WTC11 (cell line): ENCODE results near the gene SOX18. TPM values are rescaled to one million over a fixed set of nuclear protein-coding genes. Genes with fewer than 3 reads are reported as not detected.
"Not testable (repeated sequence)": the region's sequence is repeated elsewhere in the genome, so short reads cannot be mapped to it uniquely, and the experiment has no call there.

Experiments used
- ATAC-seq: fragments of 200-7000 bp; cut with Tn5 transposase; 2 replicates; pipeline ENCODE4 v1.10.0; 2021; ENCODE audit warnings: mild to moderate bottlenecking, moderate library complexity
- CTCF ChIA-PET: fragments of 300-600 bp; sonication (Branson Sonifier 250); formaldehyde crosslinking; loops from one replicate; lab custom pipeline; 2021; ENCODE audit warnings: antibody characterized with exemption; lab: Charles Lee
- POLR2A ChIA-PET: fragments of 350-600 bp; sonication (Branson Sonifier 250); formaldehyde crosslinking; loops from one replicate; lab custom pipeline; 2021; ENCODE audit warnings: antibody characterized with exemption; lab: Charles Lee
- DNase-seq: peaks from one replicate; pipeline ENCODE4 v3.0.0; 2021; ENCODE audit warnings: low spot score
- H3K27ac Mint-ChIP-seq: 2 replicates; pipeline ENCODE4 v1.8.0; 2021; ENCODE audit warnings: mixed read lengths
- H3K27me3 Mint-ChIP-seq: 2 replicates; pipeline ENCODE4 v1.8.0; 2021; ENCODE audit warnings: low read depth, mild to moderate bottlenecking, moderate library complexity, mixed read lengths
- H3K36me3 Mint-ChIP-seq: 2 replicates; pipeline ENCODE4 v1.8.0; 2021; ENCODE audit warnings: mixed read lengths
- H3K4me1 Mint-ChIP-seq: 2 replicates; pipeline ENCODE4 v1.8.0; 2022; ENCODE audit warnings: mixed read lengths
- H3K4me3 Mint-ChIP-seq: 2 replicates; pipeline ENCODE4 v1.8.0; 2021; ENCODE audit warnings: mild to moderate bottlenecking, moderate library complexity, mixed read lengths
- H3K9me3 Mint-ChIP-seq: 2 replicates; pipeline ENCODE4 v1.8.0; 2021; ENCODE audit warnings: mixed read lengths
- ATF1 ChIP-seq: sonication (generic); formaldehyde crosslinking; IDR thresholded peaks from 2 replicates; pipeline ENCODE4 v1.8.1; 2023; ENCODE audit warnings: mild to moderate bottlenecking, moderate library complexity, missing genetic modification reagents
- FOXK1 ChIP-seq: sonication (generic); formaldehyde crosslinking; IDR thresholded peaks from 2 replicates; pipeline ENCODE4 v1.8.0; 2022; ENCODE audit warnings: mild to moderate bottlenecking, moderate library complexity, missing genetic modification reagents
- GABPB1 ChIP-seq: sonication (generic); formaldehyde crosslinking; IDR thresholded peaks from 2 replicates; pipeline ENCODE4 v1.8.1; 2023; ENCODE audit warnings: mild to moderate bottlenecking, missing genetic modification reagents
- IRF2 ChIP-seq: sonication (generic); formaldehyde crosslinking; IDR thresholded peaks from 2 replicates; pipeline ENCODE4 v1.8.0; 2022; ENCODE audit warnings: low read depth, missing genetic modification reagents, borderline replicate concordance
- MXD4 ChIP-seq: fragments of 250-450 bp; sonication (Bioruptor Pico); IDR thresholded peaks from 2 replicates; pipeline ENCODE4 v1.8.0; 2021; ENCODE audit warnings: mild to moderate bottlenecking, moderate library complexity, borderline replicate concordance
- RELA ChIP-seq: sonication (generic); formaldehyde crosslinking; IDR thresholded peaks from 2 replicates; pipeline ENCODE4 v1.8.1; 2022; ENCODE audit warnings: missing genetic modification reagents, mild to moderate bottlenecking, borderline replicate concordance
- SOX15 ChIP-seq: fragments of 250-450 bp; sonication (Bioruptor Pico); IDR thresholded peaks from 2 replicates; pipeline ENCODE4 v1.9.0; 2021; ENCODE audit warnings: mild to moderate bottlenecking
- ZNF121 ChIP-seq: sonication (generic); formaldehyde crosslinking; IDR thresholded peaks from 2 replicates; pipeline ENCODE4 v1.8.0; 2023; ENCODE audit warnings: missing genetic modification reagents
- ZNF317 ChIP-seq: sonication (generic); formaldehyde crosslinking; IDR thresholded peaks from 2 replicates; pipeline ENCODE4 v1.8.1; 2023; ENCODE audit warnings: low read depth, mild to moderate bottlenecking, moderate library complexity, missing genetic modification reagents, borderline replicate concordance
- total RNA-seq: library from RNA; stranded (reverse); gene quantifications from 3 replicates; pipeline ENCODE4 v1.2.3, GENCODE V29; 2021
- TF ChIP-seq, protein P1 (sequence below): sonication (generic); formaldehyde crosslinking; IDR thresholded peaks from 2 replicates; pipeline ENCODE4 v1.8.1; 2023; ENCODE audit warnings: mild to moderate bottlenecking, moderate library complexity, missing genetic modification reagents
- TF ChIP-seq, protein P2 (sequence below): sonication (generic); formaldehyde crosslinking; IDR thresholded peaks from 2 replicates; pipeline ENCODE4 v1.8.0; 2023; ENCODE audit warnings: missing genetic modification reagents
- TF ChIP-seq, protein P3 (sequence below): sonication (generic); formaldehyde crosslinking; conservative IDR thresholded peaks from 2 replicates; pipeline ENCODE4 v1.8.1; 2022; ENCODE audit warnings: mild to moderate bottlenecking, missing genetic modification reagents
- TF ChIP-seq, protein P4 (sequence below): sonication (generic); formaldehyde crosslinking; IDR thresholded peaks from 2 replicates; pipeline ENCODE4 v1.8.1; 2022; ENCODE audit warnings: low read depth, missing genetic modification reagents, borderline replicate concordance
- TF ChIP-seq, protein P5 (sequence below): fragments of 250-450 bp; sonication (Bioruptor Pico); IDR thresholded peaks from 2 replicates; pipeline ENCODE4 v1.9.0; 2021; ENCODE audit warnings: moderate library complexity, mild to moderate bottlenecking, inconsistent platforms, borderline replicate concordance

SOX18 gene
- total RNA-seq, 1 experiment from 2014 or later = 0.81 TPM

DNA sequence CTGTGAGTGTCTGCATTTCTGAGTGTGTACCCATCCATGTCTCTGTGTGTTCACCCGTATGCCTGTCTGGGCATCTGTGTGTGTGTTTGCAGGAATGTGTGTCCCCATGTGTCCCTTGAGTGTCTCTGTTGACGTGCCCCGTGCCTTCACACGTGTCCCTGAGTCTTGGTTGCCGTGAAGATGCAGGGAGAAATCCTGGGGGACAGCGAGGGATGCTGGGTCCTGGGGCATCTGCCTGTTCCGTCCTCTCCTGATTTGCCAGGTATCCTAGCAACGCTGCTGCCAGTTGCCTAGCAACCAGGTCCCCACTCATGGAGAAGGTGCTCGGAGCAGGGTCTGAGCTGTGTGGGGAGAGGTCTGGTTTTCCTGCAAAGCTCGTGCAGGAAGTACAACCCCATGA, 40.7 kb upstream of the SOX18 start:
- no peak for DNase-seq

DNA sequence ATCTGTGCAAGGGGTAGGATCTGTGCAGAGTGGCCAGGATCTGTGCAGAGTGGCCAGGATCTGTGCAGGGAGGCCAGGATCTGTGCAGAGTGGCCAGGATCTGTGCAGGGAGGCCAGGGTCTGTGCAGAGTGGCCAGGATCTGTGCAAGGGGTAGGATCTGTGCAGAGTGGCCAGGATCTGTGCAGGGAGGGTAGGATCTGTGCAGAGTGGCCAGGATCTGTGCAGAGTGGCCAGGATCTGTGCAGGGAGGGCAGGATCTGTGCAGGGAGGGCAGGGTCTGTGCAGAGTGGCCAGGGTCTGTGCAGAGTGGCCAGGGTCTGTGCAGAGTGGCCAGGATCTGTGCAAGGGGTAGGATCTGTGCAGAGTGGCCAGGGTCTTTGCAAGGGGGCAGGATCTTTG, 39.1 kb upstream of the SOX18 start:
- POLR2A ChIA-PET, H3K27ac Mint-ChIP-seq, H3K9me3 Mint-ChIP-seq, ATAC-seq, H3K4me3 Mint-ChIP-seq, H3K36me3 Mint-ChIP-seq, DNase-seq, CTCF ChIA-PET: not testable (repeated sequence)
- Mint-ChIP-seq H3K4me1 (peaks cover 11% of the 10 kb centered on the region), H3K27me3 (peaks cover 34% of the 10 kb centered on the region)

More for the DNA sequence above, 40.7 kb upstream of the SOX18 start:
- peaks cover 7% of the 10 kb centered on the region for H3K4me1 Mint-ChIP-seq
- TF ChIP-seq ZNF317 (CRISPR knock-in tag) (no peak), GABPB1 (CRISPR knock-in tag) (no peak), RELA (CRISPR knock-in tag) (no peak), ZNF121 (no peak), IRF2 (CRISPR knock-in tag) (no peak)
- TF ChIP-seq, protein P1, sequence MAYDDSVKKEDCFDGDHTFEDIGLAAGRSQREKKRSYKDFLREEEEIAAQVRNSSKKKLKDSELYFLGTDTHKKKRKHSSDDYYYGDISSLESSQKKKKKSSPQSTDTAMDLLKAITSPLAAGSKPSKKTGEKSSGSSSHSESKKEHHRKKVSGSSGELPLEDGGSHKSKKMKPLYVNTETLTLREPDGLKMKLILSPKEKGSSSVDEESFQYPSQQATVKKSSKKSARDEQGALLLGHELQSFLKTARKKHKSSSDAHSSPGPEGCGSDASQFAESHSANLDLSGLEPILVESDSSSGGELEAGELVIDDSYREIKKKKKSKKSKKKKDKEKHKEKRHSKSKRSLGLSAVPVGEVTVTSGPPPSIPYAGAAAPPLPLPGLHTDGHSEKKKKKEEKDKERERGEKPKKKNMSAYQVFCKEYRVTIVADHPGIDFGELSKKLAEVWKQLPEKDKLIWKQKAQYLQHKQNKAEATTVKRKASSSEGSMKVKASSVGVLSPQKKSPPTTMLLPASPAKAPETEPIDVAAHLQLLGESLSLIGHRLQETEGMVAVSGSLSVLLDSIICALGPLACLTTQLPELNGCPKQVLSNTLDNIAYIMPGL (CRISPR knock-in tag) = no peak
- TF ChIP-seq, protein P2, sequence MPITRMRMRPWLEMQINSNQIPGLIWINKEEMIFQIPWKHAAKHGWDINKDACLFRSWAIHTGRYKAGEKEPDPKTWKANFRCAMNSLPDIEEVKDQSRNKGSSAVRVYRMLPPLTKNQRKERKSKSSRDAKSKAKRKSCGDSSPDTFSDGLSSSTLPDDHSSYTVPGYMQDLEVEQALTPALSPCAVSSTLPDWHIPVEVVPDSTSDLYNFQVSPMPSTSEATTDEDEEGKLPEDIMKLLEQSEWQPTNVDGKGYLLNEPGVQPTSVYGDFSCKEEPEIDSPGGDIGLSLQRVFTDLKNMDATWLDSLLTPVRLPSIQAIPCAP (CRISPR knock-in tag) = no peak
- TF ChIP-seq, protein P3, sequence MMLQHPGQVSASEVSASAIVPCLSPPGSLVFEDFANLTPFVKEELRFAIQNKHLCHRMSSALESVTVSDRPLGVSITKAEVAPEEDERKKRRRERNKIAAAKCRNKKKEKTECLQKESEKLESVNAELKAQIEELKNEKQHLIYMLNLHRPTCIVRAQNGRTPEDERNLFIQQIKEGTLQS (CRISPR knock-in tag) = 0 out of 2 replicates have a peak, but pooled peaks have one; percentile 10
- TF ChIP-seq, protein P4, sequence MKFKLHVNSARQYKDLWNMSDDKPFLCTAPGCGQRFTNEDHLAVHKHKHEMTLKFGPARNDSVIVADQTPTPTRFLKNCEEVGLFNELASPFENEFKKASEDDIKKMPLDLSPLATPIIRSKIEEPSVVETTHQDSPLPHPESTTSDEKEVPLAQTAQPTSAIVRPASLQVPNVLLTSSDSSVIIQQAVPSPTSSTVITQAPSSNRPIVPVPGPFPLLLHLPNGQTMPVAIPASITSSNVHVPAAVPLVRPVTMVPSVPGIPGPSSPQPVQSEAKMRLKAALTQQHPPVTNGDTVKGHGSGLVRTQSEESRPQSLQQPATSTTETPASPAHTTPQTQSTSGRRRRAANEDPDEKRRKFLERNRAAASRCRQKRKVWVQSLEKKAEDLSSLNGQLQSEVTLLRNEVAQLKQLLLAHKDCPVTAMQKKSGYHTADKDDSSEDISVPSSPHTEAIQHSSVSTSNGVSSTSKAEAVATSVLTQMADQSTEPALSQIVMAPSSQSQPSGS (CRISPR knock-in tag) = 0 out of 2 replicates have a peak, but pooled peaks have one; percentile 9
- TF ChIP-seq, protein P5, sequence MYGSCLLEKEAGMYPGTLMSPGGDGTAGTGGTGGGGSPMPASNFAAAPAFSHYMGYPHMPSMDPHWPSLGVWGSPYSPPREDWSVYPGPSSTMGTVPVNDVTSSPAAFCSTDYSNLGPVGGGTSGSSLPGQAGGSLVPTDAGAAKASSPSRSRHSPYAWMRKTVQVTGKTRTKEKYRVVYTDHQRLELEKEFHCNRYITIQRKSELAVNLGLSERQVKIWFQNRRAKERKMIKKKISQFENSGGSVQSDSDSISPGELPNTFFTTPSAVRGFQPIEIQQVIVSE (CRISPR knock-in tag) = no peak
- no peak for ATAC-seq
- H3K4me3 Mint-ChIP-seq = no peak overlapping the region
- POLR2A ChIA-PET = no interaction called here
- no peak overlapping the region for H3K27ac Mint-ChIP-seq
- H3K27me3 Mint-ChIP-seq = peaks cover 23% of the 10 kb centered on the region
- H3K36me3 Mint-ChIP-seq = no peaks in the 10 kb centered on the region
- CTCF ChIA-PET = interaction anchor here (0.6 to 3.4 kb wide), 2 partner anchors 12 to 33 kb away, joined by 3 to 26 read pairs; no protein-coding TSS in a partner anchor
- 0 out of 2 replicates have a peak, but pooled peaks cover 3% of the 10 kb centered on the region for H3K9me3 Mint-ChIP-seq

DNA sequence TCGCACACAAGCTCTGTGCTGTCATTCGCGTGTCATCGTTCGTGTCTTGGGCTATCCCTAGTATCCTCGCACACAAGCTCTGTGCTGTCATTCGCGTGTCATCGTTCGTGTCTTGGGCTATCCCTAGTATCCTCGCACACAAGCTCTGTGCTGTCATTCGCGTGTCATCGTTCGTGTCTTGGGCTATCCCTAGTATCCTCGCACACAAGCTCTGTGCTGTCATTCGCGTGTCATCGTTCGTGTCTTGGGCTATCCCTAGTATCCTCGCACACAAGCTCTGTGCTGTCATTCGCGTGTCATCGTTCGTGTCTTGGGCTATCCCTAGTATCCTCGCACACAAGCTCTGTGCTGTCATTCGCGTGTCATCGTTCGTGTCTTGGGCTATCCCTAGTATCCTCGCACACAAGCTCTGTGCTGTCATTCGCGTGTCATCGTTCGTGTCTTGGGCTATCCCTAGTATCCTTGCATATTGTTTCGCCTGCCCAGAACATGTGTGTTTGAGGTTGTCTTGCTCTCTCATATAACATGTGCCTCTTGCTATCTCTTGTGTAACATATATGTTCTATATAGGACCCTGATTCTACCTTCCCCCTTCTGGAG, 37.9 kb upstream of the SOX18 start:
- CTCF ChIA-PET = interaction anchor here (2.3 to 5.6 kb wide), 2 partner anchors 13 to 33 kb away, joined by 8 to 77 read pairs; no protein-coding TSS in a partner anchor
- H3K9me3 Mint-ChIP-seq, POLR2A ChIA-PET, DNase-seq, H3K4me3 Mint-ChIP-seq, ATAC-seq, H3K36me3 Mint-ChIP-seq, H3K27ac Mint-ChIP-seq: not testable (repeated sequence)
- peaks cover 15% of the 10 kb centered on the region for H3K4me1 Mint-ChIP-seq
- peaks cover 41% of the 10 kb centered on the region for H3K27me3 Mint-ChIP-seq

DNA sequence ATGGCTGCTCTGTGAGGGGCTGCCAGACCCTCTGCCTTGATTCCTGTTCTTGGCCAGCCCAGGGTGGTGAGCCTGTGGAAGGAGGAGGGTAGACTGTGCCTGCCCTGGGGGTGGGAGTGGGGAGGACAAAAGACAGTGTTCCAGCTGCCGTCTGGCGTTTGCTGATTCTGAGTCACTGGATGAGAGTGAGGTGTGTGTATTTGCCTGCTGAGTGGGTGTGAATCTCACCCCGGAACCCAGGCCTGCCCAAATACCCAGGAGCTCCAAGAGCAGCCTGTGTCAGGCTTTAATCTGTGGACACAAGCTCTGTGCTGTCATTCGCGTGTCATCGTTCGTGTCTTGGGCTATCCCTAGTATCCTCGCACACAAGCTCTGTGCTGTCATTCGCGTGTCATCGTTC, 37.4 kb upstream of the SOX18 start:
- no peak overlapping the region for H3K27ac Mint-ChIP-seq
- 0 out of 2 replicates have a peak, but pooled peaks cover 3% of the 10 kb centered on the region for H3K9me3 Mint-ChIP-seq
- no peak overlapping the region for H3K4me3 Mint-ChIP-seq
- POLR2A ChIA-PET = no interaction called here
- TF ChIP-seq SOX15 (CRISPR knock-in tag) = no peak
- no peak for TF ChIP-seq ATF1 (CRISPR knock-in tag)
- no peak for TF ChIP-seq MXD4 (CRISPR knock-in tag)
- no peak for TF ChIP-seq FOXK1 (CRISPR knock-in tag)
- TF ChIP-seq, all 79 proteins: peak for 0
- H3K27me3 Mint-ChIP-seq = peaks cover 43% of the 10 kb centered on the region
- CTCF ChIA-PET = interaction anchor here (2.3 to 5.6 kb wide), 2 partner anchors 14 to 34 kb away, joined by 8 to 77 read pairs; no protein-coding TSS in a partner anchor
- DNase-seq (no peak), ATAC-seq (no peak)
- peaks cover 17% of the 10 kb centered on the region for H3K4me1 Mint-ChIP-seq
- H3K36me3 Mint-ChIP-seq = no peaks in the 10 kb centered on the region
